Measurements from ENCODE around the gene IFIT2.
"Not testable (repeated sequence)": the region's sequence is repeated elsewhere in the genome, so short reads cannot be mapped to it uniquely, and the experiment has no call there.

DNA sequence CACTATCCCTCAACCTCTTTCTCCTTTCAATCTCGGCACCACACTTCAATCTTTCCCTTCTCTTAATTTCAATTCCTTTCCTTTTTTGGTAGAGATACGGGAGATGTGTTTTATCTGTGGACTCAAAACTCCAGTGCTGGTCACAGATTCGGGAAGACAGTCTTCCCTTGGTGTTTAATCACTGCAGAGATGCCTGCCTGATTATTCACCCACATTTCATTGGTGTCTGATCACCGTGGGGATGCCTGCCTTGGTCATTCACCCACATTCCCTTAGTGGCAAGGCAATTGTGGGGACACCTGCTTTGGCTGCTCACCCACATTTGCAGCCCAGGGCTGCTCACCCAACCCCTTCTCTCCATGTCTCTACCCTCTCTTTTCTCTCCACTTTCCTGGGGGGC lies 16.5 kb upstream of the IFIT2 start:
- TF ChIP-seq, protein P1, sequence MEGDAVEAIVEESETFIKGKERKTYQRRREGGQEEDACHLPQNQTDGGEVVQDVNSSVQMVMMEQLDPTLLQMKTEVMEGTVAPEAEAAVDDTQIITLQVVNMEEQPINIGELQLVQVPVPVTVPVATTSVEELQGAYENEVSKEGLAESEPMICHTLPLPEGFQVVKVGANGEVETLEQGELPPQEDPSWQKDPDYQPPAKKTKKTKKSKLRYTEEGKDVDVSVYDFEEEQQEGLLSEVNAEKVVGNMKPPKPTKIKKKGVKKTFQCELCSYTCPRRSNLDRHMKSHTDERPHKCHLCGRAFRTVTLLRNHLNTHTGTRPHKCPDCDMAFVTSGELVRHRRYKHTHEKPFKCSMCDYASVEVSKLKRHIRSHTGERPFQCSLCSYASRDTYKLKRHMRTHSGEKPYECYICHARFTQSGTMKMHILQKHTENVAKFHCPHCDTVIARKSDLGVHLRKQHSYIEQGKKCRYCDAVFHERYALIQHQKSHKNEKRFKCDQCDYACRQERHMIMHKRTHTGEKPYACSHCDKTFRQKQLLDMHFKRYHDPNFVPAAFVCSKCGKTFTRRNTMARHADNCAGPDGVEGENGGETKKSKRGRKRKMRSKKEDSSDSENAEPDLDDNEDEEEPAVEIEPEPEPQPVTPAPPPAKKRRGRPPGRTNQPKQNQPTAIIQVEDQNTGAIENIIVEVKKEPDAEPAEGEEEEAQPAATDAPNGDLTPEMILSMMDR (IDR thresholded peaks at IDR 0.05), result not testable (repeated sequence)
- not testable (repeated sequence) for TF ChIP-seq POLR2A (IDR thresholded peaks at IDR 0.05)
